Activated naive CD8-positive, alpha-beta T cell treated with anti-CD3 and anti-CD28 coated beads for 36 hours (primary cell): ENCODE data around the gene SPON1. TPM values are rescaled to one million over a fixed set of nuclear protein-coding genes. Genes with fewer than 3 reads are reported as not detected.
"Not testable (repeated sequence)": the region's sequence is repeated elsewhere in the genome, so short reads cannot be mapped to it uniquely, and the experiment has no call there.

Source experiments
- DNase-seq: peaks from one replicate; pipeline ENCODE4 v3.0.0; 2021
- H3K27ac Mint-ChIP-seq: one replicate; pipeline ENCODE4 v1.8.0; 2022; ENCODE audit warnings: mild to moderate bottlenecking, moderate library complexity, mixed read lengths
- H3K27me3 Mint-ChIP-seq: one replicate; pipeline ENCODE4 v1.8.0; 2022; ENCODE audit warnings: mild to moderate bottlenecking, mixed read lengths
- H3K36me3 Mint-ChIP-seq: one replicate; pipeline ENCODE4 v1.8.0; 2021; ENCODE audit warnings: mild to moderate bottlenecking, mixed read lengths
- H3K4me1 Mint-ChIP-seq: one replicate; pipeline ENCODE4 v1.8.0; 2021; ENCODE audit warnings: mixed read lengths
- H3K4me3 Mint-ChIP-seq: one replicate; pipeline ENCODE4 v1.8.0; 2022; ENCODE audit warnings: mild to moderate bottlenecking, moderate library complexity, mixed read lengths
- H3K9me3 Mint-ChIP-seq: one replicate; pipeline ENCODE4 v1.8.0; 2022; ENCODE audit warnings: mixed read lengths
- total RNA-seq, 2 experiments: library from RNA; stranded (reverse); gene quantifications; one replicate each; pipeline ENCODE4 v1.2.3, GENCODE V29; 2021

The SPON1 gene
- total RNA-seq, 2 experiments from 2014 or later: 0.95 to 1.0 TPM

DNA sequence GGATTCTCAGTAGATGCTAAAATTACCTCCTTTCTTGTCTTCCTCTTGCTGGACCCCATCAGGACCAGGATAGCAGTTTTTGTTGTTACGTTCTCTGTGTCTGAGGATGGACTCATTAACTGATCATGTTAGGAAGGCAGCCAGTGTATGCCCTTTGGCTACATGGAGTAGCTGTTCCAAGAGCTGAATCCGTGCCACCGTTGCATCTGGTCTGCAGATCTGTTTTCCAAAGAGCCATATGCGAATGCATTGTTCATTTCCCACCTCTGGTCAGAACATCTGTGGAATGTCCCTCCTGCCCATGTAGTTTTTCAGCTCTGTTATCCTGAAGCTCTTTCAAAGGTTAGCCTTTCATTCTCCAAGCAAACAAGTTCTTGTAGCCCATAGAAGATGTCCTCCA, 188.4 kb downstream of the SPON1 start:
- no peak overlapping the region for H3K27ac Mint-ChIP-seq
- H3K4me3 Mint-ChIP-seq: no peak overlapping the region
- no peak for DNase-seq
- no peaks in the 10 kb centered on the region for H3K27me3 Mint-ChIP-seq
- peaks cover 2% of the 10 kb centered on the region for H3K4me1 Mint-ChIP-seq
- no peaks in the 10 kb centered on the region for H3K36me3 Mint-ChIP-seq
- peaks cover 15% of the 10 kb centered on the region for H3K9me3 Mint-ChIP-seq

DNA sequence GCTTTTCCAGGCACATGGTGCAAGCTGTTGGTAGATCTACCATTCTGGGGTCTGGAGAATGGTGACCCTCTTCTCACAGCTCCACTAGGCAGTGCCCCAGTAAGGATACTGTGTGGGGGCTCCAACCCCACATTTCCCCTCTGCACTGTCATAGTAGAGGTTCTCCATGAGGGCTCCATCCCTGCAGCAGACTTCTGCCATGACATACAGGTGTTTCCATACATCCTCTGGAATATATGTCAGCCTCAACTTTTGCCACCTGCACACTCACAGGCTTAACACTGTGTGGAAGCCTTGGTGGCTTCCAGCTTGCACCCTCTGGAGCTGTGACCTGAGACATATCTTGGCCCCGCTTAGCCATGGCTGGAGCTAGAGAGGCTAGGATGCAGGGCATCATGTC, 191.6 kb downstream of the SPON1 start:
- H3K36me3 Mint-ChIP-seq, H3K4me1 Mint-ChIP-seq, H3K27me3 Mint-ChIP-seq, H3K27ac Mint-ChIP-seq, DNase-seq, H3K4me3 Mint-ChIP-seq: not testable (repeated sequence)
- H3K9me3 Mint-ChIP-seq: peaks cover 27% of the 10 kb centered on the region

DNA sequence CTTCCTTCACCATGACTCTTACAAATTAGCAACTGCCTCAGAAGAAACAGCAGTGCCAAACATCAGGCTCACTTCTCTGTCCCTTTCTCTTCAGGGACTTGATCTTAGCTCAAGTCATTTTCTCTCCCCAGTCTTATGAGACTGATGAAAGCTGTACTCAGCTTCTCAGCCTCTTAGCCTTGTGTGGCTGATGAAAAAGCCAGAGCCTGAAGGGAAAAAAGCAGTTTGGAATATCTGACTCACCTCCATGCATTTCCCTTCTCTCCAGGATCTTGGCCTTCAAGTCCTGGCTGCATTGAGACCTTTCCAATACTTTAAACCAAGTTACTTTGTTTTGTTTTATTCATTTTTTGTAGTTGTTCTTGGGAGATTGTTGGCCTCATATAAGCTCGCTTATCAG, 195.9 kb downstream of the SPON1 start:
- Mint-ChIP-seq H3K27me3 (no peaks in the 10 kb centered on the region), H3K27ac (no peak overlapping the region), H3K9me3 (peaks cover 25% of the 10 kb centered on the region), H3K4me3 (no peak overlapping the region), H3K4me1 (no peaks in the 10 kb centered on the region), H3K36me3 (peaks cover 6% of the 10 kb centered on the region)
- no peak for DNase-seq

DNA sequence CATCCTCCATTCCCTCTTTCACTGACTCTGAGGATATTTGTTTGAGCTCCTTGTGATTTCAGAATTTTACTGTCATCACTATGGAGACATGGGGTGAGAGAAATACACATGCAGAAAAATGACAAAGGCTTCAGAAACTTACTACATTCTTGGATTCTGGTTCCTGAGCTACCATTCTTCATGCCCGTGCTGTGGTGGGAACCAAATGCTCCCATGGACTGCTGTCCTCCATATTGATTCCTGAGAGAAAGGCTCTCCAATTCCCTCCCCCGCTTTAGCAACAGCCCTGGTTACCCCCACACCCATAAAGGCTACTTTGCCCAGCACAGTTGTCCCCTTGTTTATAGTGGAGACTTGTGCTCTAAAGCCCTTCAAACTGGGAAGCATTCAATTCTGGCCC, 201.1 kb downstream of the SPON1 start:
- H3K27ac Mint-ChIP-seq: no peak overlapping the region
- H3K36me3 Mint-ChIP-seq: peaks cover 7% of the 10 kb centered on the region
- no peaks in the 10 kb centered on the region for H3K27me3 Mint-ChIP-seq
- no peak for DNase-seq
- no peaks in the 10 kb centered on the region for H3K4me1 Mint-ChIP-seq
- H3K9me3 Mint-ChIP-seq: peaks cover 15% of the 10 kb centered on the region
- H3K4me3 Mint-ChIP-seq: no peak overlapping the region

DNA sequence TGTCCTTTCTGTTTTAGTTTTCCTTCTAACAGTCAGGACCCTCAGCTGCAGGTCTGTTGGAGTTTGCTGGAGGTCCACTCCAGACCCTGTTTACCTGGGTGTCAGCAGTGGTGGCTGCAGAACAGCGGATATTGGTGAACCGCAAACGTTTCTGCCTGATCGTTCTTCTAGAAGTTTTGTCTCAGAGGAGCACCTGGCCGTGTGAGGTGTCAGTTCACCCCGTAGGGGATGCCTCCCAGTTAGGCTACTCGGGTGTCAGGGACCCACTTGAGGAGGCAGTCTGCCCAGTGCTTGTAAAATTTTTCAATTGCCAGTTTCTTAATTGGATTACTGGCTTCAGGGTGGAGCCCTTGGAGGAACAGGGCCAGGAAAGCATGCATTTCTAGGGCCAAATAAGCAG, 211.2 kb downstream of the SPON1 start:
- not testable (repeated sequence) for H3K9me3 Mint-ChIP-seq, H3K27ac Mint-ChIP-seq, H3K4me3 Mint-ChIP-seq, H3K36me3 Mint-ChIP-seq, DNase-seq, H3K27me3 Mint-ChIP-seq, H3K4me1 Mint-ChIP-seq

DNA sequence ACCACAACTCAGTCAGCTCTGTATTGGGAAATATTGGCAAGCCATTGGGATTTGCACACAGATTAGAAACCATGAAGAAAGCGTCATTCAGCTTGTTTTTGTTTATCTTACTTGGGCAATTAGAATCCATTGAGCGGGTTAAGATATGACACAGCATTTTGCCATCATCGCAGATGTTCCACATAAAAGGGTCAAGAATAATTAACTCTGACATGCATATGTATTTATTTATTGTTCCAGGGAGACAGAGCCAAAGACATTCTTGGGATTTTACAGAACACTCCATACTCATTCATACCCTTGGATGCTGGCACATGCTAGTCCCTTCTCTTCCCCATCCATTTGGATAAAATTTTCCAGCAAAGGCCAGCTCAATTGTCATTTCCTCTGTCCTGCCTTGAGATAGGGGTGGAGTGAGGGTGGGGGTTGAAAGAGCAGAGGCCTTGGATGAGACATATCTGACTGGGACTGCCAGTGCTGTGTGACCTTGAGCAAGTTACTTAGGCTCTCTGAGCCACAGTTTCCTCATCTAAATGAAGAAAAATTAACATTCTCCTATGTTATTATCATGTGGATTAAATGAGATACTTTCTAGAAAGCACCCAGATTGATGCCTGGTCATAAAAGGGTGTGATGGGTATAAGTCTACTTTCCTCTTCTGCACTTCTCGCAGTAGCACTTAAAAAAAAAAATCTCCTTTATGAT, 216.7 kb downstream of the SPON1 start:
- H3K36me3 Mint-ChIP-seq: no peaks in the 10 kb centered on the region
- no peak overlapping the region for H3K27ac Mint-ChIP-seq
- H3K4me3 Mint-ChIP-seq: no peak overlapping the region
- peaks cover 2% of the 10 kb centered on the region for H3K4me1 Mint-ChIP-seq
- no peaks in the 10 kb centered on the region for H3K27me3 Mint-ChIP-seq
- no peak for DNase-seq
- H3K9me3 Mint-ChIP-seq: no peaks in the 10 kb centered on the region

DNA sequence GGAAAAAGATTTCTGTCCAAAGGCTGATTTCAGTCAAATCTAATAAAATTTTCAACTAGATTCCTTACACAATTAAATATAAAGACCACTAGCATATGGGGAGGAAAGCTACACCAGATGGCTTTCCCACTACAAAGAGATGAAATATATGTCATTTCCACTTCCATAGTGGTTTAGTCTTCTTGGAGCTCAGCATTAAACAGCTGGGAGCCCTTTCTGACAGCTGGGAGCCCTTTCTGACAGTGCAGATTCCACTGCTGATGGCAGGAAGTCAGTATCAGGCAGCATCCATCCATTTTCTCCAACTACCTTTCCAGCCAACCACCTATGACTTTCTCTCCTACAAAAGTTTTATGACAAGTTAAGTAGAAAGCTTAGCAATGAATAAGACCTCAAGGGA, 218.6 kb downstream of the SPON1 start:
- no peaks in the 10 kb centered on the region for H3K27me3 Mint-ChIP-seq
- DNase-seq: no peak
- H3K9me3 Mint-ChIP-seq: no peaks in the 10 kb centered on the region
- H3K4me3 Mint-ChIP-seq: no peak overlapping the region
- H3K36me3 Mint-ChIP-seq: no peaks in the 10 kb centered on the region
- H3K27ac Mint-ChIP-seq: no peak overlapping the region
- peaks cover 2% of the 10 kb centered on the region for H3K4me1 Mint-ChIP-seq

DNA sequence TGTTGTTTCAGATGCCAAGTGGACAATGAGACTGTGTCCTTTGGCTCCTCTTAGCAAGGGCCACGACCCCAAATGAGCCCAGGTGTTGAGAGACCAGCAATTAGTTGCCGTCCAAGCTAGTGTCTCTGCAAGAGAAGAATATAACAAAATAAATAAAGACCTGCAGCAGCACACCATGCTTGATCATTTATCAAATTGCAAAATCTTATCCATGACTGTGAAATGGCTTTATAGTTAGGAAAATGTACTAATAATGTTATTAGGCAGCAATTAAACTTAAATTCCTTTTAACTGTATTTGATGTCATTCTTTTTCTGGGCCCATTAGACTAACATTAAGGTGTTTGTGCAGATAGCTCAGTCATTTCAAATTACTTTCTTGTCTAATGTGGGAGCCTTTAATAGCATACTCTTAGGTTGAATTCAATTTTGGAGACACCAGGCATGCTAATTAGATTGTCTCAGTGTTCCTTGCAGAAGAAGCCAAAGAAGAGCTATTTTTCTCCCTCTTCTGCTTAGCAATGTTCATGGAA, 220.4 kb downstream of the SPON1 start:
- Mint-ChIP-seq H3K9me3 (no peaks in the 10 kb centered on the region), H3K4me1 (no peaks in the 10 kb centered on the region), H3K4me3 (no peak overlapping the region), H3K36me3 (no peaks in the 10 kb centered on the region), H3K27ac (no peak overlapping the region), H3K27me3 (no peaks in the 10 kb centered on the region)
- DNase-seq: no peak

DNA sequence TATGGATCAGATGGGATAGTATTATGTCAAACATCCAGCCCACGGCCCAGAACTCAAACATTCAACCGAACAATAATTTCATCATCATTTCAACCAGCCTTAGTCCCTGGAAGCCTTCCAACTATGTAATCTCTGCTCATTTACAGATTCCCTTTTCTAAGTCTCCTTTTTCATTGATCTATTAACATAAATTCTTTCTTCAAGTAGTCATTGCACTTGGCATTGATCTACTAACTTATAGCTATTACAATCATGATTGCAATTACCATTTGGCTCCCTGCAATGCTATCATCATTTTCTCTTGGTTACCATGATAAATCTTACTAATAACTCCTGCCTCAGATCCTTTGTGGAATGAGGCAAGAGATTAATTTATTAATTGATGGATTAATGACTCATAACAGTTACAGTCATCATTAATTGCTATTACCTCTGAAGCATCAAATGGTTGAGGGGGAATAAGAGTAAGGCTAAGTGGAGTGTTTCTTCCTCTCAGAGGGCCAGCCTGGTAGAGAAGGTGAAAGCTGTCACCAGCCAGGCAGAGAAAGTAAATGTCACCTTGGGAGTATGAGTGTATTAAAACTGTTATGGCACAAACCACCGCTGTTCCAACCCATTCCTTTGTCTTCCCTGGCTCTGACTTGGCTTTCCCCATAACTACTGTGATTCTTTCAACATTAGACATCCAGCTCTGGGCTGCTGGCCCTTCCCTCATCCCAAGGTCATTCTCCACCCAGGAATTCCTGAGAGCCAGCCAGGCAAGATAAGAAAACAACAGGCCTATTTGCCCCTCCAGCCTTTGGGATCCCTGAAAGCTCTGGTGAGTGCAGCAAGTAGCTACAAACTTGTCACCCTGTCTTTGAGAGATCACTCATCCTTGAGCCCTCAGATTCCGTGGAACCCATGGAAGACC, 221.8 kb downstream of the SPON1 start:
- no peaks in the 10 kb centered on the region for H3K4me1 Mint-ChIP-seq
- no peak overlapping the region for H3K27ac Mint-ChIP-seq
- no peaks in the 10 kb centered on the region for H3K36me3 Mint-ChIP-seq
- no peaks in the 10 kb centered on the region for H3K9me3 Mint-ChIP-seq
- no peaks in the 10 kb centered on the region for H3K27me3 Mint-ChIP-seq
- no peak for DNase-seq
- no peak overlapping the region for H3K4me3 Mint-ChIP-seq

DNA sequence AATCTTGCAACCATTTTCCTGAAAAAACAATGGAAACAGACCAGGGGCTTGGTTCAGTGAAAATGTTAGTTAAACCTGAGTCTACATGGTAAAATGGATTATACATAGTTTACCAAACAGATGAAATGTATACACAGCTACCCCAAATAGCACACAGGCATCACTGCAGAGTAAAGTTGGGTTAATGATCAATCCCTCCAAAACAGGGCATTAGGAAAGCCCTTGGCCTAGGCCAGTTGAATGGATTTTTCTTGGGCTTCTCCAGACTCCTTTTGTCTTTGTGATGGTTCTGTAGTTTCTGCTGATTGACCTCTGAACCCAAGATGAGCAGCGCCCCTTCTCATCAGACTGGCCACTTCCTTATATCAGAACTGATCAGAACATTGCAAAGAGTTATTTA, 222.9 kb downstream of the SPON1 start:
- H3K36me3 Mint-ChIP-seq: no peaks in the 10 kb centered on the region
- no peak overlapping the region for H3K4me3 Mint-ChIP-seq
- H3K9me3 Mint-ChIP-seq: no peaks in the 10 kb centered on the region
- no peak for DNase-seq
- H3K27me3 Mint-ChIP-seq: no peaks in the 10 kb centered on the region
- no peak overlapping the region for H3K27ac Mint-ChIP-seq
- H3K4me1 Mint-ChIP-seq: no peaks in the 10 kb centered on the region

DNA sequence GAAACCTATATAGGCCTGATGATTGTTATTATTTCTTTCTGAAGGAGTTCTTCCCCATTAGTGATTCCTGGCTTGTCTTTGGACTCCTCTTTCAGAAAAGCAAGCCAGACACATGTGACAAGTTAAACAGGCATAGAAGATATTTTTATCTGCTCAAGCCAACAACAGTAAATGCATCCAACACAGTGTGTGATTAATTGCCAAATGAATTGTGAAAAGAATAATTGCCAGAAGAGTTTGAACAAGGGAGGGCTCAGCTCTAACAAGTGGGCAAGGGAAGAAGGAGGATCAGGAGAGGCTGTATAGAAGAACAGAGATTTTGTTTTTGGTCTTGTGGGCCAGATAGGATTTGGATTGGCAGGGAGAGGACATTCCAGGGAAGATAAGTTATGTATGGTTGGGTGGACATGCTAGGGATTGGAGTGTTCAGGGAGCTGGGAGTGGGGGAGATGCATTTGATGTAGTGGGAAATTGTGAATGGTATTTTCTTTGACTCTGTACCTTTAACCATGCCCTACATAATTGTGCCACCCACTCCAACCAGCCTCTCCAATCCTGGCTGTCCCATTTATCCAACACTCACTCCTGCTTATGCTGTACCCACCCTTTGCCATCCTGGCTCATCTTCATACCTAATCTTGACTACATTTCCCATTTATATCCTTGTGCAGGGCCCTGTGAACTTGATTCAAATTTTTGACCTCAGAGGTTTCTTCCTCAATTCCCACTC, 223.7 kb downstream of the SPON1 start:
- Mint-ChIP-seq H3K4me3 (no peak overlapping the region), H3K27me3 (no peaks in the 10 kb centered on the region), H3K9me3 (no peaks in the 10 kb centered on the region), H3K27ac (no peak overlapping the region), H3K36me3 (no peaks in the 10 kb centered on the region), H3K4me1 (no peaks in the 10 kb centered on the region)
- no peak for DNase-seq

DNA sequence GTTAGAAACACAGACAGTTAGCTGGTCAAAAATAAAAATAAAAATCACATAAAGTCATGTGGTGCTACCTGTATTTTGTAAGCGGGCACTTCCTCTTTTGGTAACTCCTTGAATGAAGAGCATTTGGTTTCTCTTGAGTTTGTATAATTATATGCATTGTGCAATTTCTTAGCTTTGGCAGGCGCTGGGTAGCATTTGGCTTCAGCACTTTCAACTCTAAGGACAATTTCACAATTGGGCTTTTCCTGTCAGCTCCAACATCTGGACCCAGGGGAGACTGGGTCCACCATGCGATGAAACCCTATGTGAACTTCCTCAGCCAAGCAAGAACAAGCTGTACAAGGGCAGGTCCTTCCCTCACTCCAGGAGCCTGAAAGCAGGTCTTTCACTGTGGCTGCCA, 227.4 kb downstream of the SPON1 start:
- Mint-ChIP-seq H3K4me3 (no peak overlapping the region), H3K4me1 (no peaks in the 10 kb centered on the region), H3K27me3 (no peaks in the 10 kb centered on the region), H3K27ac (no peak overlapping the region), H3K36me3 (no peaks in the 10 kb centered on the region), H3K9me3 (no peaks in the 10 kb centered on the region)
- no peak for DNase-seq

DNA sequence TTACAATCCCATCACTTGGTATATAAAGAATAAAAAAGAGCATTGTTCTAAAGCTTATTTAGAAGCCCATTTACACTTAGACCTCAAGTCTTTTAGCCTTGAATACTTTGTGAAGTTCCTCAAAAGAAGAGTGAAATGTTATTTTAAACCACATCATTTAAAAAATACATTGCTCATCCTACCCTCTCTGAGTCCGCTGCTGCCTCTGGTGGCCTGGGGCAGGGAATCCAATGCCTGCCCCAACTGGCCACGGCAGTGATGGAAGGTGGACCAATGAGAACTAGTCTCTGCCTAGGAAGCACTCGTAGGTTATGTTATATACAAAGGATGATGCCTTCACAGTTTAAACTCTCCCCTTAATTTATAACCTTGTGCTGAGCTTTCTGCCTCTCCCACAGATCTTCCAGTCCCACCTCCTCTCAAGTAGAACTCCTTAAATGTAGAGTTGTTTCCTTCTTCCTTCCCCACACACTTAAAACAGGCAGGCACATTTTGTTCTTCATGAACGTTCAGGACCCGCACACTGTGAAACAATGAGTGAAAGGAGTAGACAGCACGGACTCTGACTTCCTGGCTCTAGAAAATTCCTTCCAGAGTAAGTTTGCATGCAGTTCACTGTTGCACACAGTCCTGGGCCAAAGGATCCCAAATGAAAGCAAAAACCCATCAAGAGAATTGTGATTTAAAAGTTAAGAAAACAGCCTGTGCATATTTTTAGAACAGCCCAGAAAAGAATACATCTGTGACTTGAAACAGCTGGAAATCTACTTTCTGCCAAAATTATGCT, 228.7 kb downstream of the SPON1 start:
- no peaks in the 10 kb centered on the region for H3K27me3 Mint-ChIP-seq
- H3K36me3 Mint-ChIP-seq: no peaks in the 10 kb centered on the region
- no peaks in the 10 kb centered on the region for H3K9me3 Mint-ChIP-seq
- H3K4me1 Mint-ChIP-seq: no peaks in the 10 kb centered on the region
- DNase-seq: no peak
- no peak overlapping the region for H3K4me3 Mint-ChIP-seq
- no peak overlapping the region for H3K27ac Mint-ChIP-seq

DNA sequence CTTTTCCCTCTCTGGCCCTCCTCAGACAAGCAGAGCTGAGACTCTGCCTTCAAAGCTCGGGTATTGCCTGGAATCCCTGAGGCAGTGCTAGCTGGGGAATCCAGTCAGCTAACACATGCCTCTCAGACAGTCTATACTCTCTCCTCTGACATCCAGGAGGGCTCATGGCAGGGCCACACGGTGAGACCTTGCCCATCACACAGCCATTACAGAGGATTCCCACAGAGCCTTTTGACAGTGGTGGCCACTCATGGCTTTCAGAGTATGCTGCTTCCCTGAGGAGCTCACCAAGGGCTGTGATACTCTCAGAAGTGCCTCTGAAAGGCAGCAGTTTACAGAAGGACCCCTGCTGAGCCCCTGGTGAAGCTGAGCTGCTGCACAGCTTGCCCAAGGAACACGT, 231.1 kb downstream of the SPON1 start:
- DNase-seq: no peak
- Mint-ChIP-seq H3K9me3 (no peaks in the 10 kb centered on the region), H3K36me3 (no peaks in the 10 kb centered on the region), H3K27ac (no peak overlapping the region), H3K4me3 (no peak overlapping the region), H3K4me1 (no peaks in the 10 kb centered on the region), H3K27me3 (no peaks in the 10 kb centered on the region)
